Measurements from ENCODE around the gene KCNC3.

Gene KCNC3

GRCh38 chr19:50273821-50274220 lies 55.4 kb downstream of the KCNC3 start:
- DNase-seq = no peak

- DNase-seq = no peak
Measured at GRCh38 chr19:50272263-50272897, 56.8 kb downstream of the KCNC3 start.

- DNase-seq = no peak
Measured at GRCh38 chr19:50269653-50270052, 59.5 kb downstream of the KCNC3 start.

DNA sequence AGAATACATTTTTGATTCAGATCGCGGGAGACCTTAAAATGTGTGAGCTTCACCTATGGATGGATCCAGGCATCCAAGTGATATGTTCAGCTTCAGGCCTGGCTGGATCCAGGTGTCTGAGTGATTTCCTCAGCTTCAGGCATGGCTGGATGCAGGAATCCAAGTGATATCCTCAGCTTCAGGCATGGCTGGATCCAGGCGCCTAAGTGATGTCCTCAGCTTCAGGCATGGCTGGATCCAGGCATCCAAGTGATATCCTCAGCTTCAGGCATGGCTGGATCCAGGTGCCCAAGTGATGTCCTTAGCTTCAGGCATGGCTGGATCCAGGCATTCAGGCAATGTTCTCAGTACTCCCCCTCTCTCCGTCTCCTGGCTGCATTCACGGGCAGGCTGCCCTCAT lies 60.7 kb downstream of the KCNC3 start:
- DNase-seq = no peak

GRCh38 chr19:50268041-50268440 lies 61.1 kb downstream of the KCNC3 start:
- no peak for DNase-seq

DNA sequence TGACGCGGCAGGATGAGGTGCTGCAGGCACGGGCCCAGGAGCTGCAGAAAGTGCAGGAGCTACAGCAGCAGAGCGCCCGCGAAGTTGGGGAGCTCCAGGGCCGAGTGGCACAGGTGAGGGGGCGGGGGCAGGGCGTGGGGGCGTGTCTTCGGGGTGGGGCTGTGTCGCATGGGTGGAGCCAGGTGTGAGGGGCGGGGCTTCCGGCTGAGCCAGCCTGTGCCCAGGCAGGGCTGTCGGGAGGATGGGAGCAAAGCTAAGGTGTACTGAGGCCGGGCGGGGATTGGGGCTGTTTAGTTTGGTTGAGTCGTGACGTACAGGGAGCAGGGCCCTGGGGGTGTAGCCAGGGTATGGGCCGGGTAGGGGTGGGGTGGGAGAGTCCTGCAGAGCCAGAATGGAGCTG lies 62.3 kb downstream of the KCNC3 start:
- peak in 1 of 5 donors; percentile 9 for DNase-seq

DNA sequence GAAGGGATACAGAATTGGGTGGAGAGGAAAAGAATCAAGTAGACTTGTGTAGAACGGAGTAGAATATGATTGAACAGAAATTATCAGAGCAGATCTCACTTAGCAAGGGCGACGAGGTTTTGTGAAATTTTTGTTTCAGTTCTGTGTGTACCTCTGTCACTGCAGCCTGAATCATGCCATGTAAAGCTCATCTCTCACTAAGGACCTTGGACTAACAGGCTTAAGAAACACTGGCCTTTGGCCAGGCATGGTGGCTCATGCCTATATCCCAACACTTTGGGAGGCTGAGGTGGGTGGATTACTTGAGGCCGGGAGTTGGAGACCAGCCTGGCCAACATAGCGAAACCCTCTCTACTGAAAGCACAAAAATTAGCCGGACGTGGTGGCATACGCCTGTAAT lies 63.1 kb downstream of the KCNC3 start:
- DNase-seq = no peak

GRCh38 chr19:50264483-50265186 lies 64.5 kb downstream of the KCNC3 start:
- no peak for DNase-seq

DNA sequence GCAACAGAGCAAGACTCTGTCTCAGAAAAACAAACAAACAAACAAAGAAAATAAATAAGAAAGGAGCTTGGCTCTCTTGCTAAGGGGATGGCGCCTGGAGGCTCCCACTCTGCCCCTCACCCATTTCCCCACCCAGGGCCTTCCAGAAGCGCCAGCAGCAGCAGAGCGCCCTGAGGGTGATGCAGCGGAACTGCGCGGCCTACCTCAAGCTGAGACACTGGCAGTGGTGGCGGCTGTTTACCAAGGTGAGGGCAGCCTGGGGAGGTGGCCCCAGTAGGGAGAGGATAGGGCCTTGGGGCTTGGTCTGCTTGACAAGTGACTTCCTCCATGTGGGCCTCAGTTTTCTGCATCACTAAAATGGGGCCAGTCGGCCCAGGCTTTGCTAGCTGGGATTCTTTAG lies 66.0 kb downstream of the KCNC3 start:
- DNase-seq = no peak
